ENCODE data around the gene HEPHL1.

The HEPHL1 gene

GRCh38 chr11:94002226-94002625 is 18.9 kb upstream of the HEPHL1 start:
- no peak for DNase-seq (ENCODE audit: low spot score in 2 of 2)
- Mint-ChIP-seq H3K36me3 (no peaks in the 10 kb centered on the region), H3K4me1 (no peaks in the 10 kb centered on the region), H3K4me3 (no peak overlapping the region), H3K27me3 (peaks cover 2% of the 10 kb centered on the region), H3K27ac (no peak overlapping the region), H3K9me3 (peaks cover 4% of the 10 kb centered on the region)
- ATAC-seq (ENCODE audit: low read depth) = no peak

DNA sequence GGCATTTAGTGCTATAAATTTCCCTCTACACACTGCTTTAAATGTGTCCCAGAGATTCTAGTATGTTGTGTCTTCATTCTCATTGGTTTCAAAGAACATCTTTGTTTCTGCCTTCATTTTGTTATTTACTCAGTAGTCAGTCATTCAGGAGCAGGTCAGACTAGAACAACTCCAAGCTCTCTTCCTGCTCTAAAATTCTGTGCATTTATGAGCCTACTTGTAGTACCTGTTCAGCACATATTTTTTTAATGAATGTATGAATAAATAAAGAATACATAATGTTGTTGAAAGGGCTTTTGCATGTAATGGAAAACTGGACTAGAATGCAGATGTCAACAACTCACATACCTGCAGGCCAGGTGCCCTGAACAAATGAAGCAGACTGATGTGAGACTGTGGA is 13.7 kb upstream of the HEPHL1 start:
- ATAC-seq (ENCODE audit: low read depth) = no peak
- no peak for DNase-seq (ENCODE audit: low spot score in 2 of 2)
- Mint-ChIP-seq H3K36me3 (peaks cover 2% of the 10 kb centered on the region), H3K27me3 (peaks cover 6% of the 10 kb centered on the region), H3K27ac (no peak overlapping the region), H3K4me3 (no peak overlapping the region), H3K9me3 (peaks cover 2% of the 10 kb centered on the region), H3K4me1 (no peaks in the 10 kb centered on the region)

GRCh38 chr11:94007906-94008305 is 13.2 kb upstream of the HEPHL1 start:
- H3K27ac Mint-ChIP-seq = no peak overlapping the region
- H3K27me3 Mint-ChIP-seq = peaks cover 6% of the 10 kb centered on the region
- H3K9me3 Mint-ChIP-seq = peaks cover 2% of the 10 kb centered on the region
- H3K4me1 Mint-ChIP-seq = no peaks in the 10 kb centered on the region
- no peak for DNase-seq (ENCODE audit: low spot score in 2 of 2)
- peaks cover 2% of the 10 kb centered on the region for H3K36me3 Mint-ChIP-seq
- no peak overlapping the region for H3K4me3 Mint-ChIP-seq
- ATAC-seq (ENCODE audit: low read depth) = no peak

- Mint-ChIP-seq H3K4me3 (no peak overlapping the region), H3K4me1 (no peaks in the 10 kb centered on the region), H3K27me3 (peaks cover 6% of the 10 kb centered on the region), H3K27ac (no peak overlapping the region), H3K9me3 (peaks cover 4% of the 10 kb centered on the region), H3K36me3 (peaks cover 2% of the 10 kb centered on the region)
- ATAC-seq (ENCODE audit: low read depth) = no peak
- no peak for DNase-seq (ENCODE audit: low spot score in 2 of 2)
Observed at GRCh38 chr11:94010136-94010535, 11.0 kb upstream of the HEPHL1 start.

DNA sequence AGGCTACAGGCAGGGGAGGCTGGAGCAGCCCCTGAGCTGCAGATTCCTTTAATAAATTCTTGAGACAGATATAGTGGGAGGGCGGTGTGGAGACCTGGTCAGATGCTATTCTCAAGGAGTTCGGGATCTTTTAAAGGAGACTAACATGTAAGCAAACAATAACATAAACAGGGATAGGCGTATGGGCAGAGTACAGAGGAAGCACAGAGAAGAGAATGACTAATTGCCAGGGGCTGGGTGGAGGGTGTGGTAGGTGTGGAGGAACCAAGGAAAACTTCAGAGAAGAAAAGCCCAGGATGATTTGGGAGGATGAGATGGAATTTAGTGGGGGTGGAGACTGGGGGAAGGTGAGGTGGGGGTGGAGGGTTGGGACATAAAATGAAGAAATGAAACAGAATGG is 9.7 kb upstream of the HEPHL1 start:
- ATAC-seq (ENCODE audit: low read depth) = no peak
- H3K4me1 Mint-ChIP-seq = no peaks in the 10 kb centered on the region
- no peak for DNase-seq (ENCODE audit: low spot score in 2 of 2)

GRCh38 chr11:94017446-94017845 is 3.7 kb upstream of the HEPHL1 start:
- H3K4me1 Mint-ChIP-seq = no peaks in the 10 kb centered on the region
- ATAC-seq (ENCODE audit: low read depth) (no peak), DNase-seq (ENCODE audit: low spot score in 2 of 2) (no peak)
- no peak overlapping the region for H3K27ac Mint-ChIP-seq
- peaks cover 3% of the 10 kb centered on the region for H3K9me3 Mint-ChIP-seq
- peaks cover 4% of the 10 kb centered on the region for H3K27me3 Mint-ChIP-seq
- H3K36me3 Mint-ChIP-seq = no peaks in the 10 kb centered on the region
- H3K4me3 Mint-ChIP-seq = no peak overlapping the region

More for the DNA sequence above, 9.7 kb upstream of the HEPHL1 start:
- Mint-ChIP-seq H3K4me3 (no peak overlapping the region), H3K36me3 (peaks cover 2% of the 10 kb centered on the region), H3K9me3 (peaks cover 4% of the 10 kb centered on the region), H3K27me3 (peaks cover 6% of the 10 kb centered on the region), H3K27ac (no peak overlapping the region)

DNA sequence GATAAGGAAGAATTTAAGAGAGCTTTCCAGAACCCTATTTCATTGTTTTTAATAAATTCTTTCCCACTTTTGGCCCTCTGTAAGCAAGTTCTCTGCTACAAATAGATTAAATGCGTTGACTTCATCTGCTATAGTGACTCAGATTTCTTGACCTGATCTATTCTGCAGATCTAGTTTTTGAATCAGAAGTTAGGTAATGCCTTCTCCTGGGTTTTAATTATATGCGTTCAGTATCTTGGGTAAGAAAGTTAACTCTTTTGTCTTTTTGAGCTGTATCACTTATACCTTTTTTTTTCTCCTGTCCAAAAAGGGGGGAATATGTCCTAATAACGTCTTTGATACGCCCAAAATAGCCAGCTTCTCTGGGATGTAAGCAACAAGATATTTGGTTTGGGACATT is 2.4 kb upstream of the HEPHL1 start:
- Mint-ChIP-seq H3K36me3 (no peaks in the 10 kb centered on the region), H3K9me3 (no peaks in the 10 kb centered on the region), H3K27ac (no peak overlapping the region), H3K27me3 (peaks cover 4% of the 10 kb centered on the region), H3K4me3 (no peak overlapping the region), H3K4me1 (no peaks in the 10 kb centered on the region)
- no peak for DNase-seq (ENCODE audit: low spot score in 2 of 2)
- no peak for ATAC-seq (ENCODE audit: low read depth)

DNA sequence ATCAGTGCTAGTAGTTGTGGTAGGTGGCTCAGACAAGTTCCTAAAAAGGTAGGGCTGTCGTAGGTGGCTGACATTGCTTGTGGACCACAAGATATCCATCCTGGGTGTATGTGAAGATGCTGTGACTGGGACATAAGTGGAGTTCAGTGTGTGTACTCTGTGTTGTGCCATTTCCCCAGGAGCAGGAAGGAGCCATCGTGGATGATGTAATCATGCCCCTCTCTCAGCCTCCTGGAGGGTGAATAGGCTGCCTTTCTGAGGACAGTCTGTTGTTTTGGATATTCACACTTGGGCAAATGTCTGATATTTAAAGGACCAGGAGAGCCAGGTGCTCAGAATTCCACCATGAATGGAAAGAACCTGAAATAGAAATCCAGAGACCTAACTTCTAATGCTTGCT is 2.7 kb downstream of the HEPHL1 start:
- Mint-ChIP-seq H3K4me3 (no peak overlapping the region), H3K4me1 (no peaks in the 10 kb centered on the region), H3K27ac (no peak overlapping the region), H3K9me3 (peaks cover 4% of the 10 kb centered on the region), H3K27me3 (peaks cover 4% of the 10 kb centered on the region), H3K36me3 (no peaks in the 10 kb centered on the region)
- ATAC-seq (ENCODE audit: low read depth) = no peak
- no peak for DNase-seq (ENCODE audit: low spot score in 2 of 2)

GRCh38 chr11:94024547-94024946 is 3.4 kb downstream of the HEPHL1 start:
- no peak for ATAC-seq (ENCODE audit: low read depth)
- Mint-ChIP-seq H3K27ac (no peak overlapping the region), H3K9me3 (peaks cover 4% of the 10 kb centered on the region), H3K4me3 (no peak overlapping the region), H3K36me3 (no peaks in the 10 kb centered on the region), H3K4me1 (no peaks in the 10 kb centered on the region), H3K27me3 (peaks cover 3% of the 10 kb centered on the region)
- DNase-seq (ENCODE audit: low spot score in 2 of 2) = no peak

DNA sequence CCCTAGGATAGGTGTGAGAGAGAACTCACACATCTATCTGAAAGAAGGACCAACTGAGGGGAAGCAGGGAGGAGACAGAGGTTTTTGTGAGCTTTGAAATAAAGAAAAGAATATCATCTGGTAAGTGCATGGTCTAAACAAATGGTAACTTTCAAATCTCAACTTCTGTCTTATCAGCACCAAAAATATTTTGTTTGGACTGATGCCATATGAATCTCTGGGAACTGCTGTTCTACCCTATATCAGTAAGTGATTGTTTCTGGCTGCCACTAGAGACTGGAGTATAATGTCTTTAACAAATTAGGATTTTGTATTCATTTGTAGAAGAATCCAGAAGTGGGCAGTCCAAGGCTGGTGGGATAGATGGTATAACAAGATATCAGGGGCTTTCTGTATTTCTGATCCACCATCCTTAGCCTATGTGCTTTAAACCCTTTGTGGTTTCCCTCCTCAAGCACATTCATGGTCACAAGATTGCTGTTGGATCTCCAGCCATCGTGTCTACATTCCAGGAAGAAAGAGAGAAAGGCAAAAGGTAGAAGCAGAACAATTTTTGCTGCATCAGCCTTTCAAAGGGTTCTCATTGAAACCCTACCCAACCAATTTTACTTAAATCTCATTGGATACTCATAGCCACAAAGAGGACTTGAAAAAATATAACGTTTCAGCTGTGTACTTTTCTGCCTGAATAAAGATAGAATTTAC is 4.7 kb downstream of the HEPHL1 start:
- H3K9me3 Mint-ChIP-seq = peaks cover 7% of the 10 kb centered on the region
- DNase-seq (ENCODE audit: low spot score in 2 of 2) = no peak
- no peak for ATAC-seq (ENCODE audit: low read depth)
- no peaks in the 10 kb centered on the region for H3K36me3 Mint-ChIP-seq
- H3K4me3 Mint-ChIP-seq = no peak overlapping the region
- H3K27me3 Mint-ChIP-seq = no peaks in the 10 kb centered on the region
- H3K4me1 Mint-ChIP-seq = no peaks in the 10 kb centered on the region
- no peak overlapping the region for H3K27ac Mint-ChIP-seq

DNA sequence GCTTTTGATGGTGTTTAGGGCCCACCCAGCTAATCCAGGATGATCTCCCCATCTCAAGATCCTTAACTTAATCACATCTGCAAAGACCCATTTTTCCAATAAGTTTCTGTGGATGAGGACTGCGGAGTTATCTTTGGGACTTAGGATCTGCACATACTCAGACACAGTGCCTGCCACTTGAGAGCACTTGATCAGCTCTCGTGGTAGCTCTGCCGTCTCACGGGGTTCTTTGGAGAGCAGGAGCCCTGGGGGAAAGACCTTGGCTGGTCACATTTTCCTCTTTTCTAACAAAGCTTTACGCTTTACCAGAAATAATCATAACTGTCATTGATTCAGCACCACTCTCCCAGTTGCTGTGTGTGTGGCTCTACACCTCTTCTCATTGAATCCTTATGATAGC is 6.1 kb downstream of the HEPHL1 start:
- H3K9me3 Mint-ChIP-seq = peaks cover 7% of the 10 kb centered on the region
- H3K36me3 Mint-ChIP-seq = no peaks in the 10 kb centered on the region
- H3K4me3 Mint-ChIP-seq = no peak overlapping the region
- no peaks in the 10 kb centered on the region for H3K27me3 Mint-ChIP-seq
- no peaks in the 10 kb centered on the region for H3K4me1 Mint-ChIP-seq
- H3K27ac Mint-ChIP-seq = no peak overlapping the region
- DNase-seq (ENCODE audit: low spot score in 2 of 2) (no peak), ATAC-seq (ENCODE audit: low read depth) (no peak)

DNA sequence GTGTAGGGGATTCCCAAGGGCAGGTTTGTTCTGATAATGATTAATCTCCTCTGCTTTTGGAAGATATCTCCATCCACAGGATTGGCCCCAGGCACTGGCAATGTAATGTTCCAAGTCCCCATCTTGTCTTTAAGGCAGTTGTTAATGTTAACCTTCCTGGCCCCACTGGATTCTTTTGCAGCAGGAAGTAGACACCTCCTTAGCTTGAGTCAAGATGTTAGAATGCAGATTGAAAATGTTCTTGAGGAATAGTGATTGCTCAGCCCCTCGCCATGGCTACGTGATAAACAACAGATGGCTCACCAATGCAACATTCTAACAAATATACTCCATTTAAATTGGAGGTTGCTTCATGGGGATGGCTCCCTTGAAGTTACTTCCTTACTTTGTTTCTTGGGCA is 7.3 kb downstream of the HEPHL1 start:
- Mint-ChIP-seq H3K4me1 (no peaks in the 10 kb centered on the region), H3K27me3 (no peaks in the 10 kb centered on the region), H3K9me3 (peaks cover 7% of the 10 kb centered on the region), H3K27ac (no peak overlapping the region), H3K36me3 (no peaks in the 10 kb centered on the region), H3K4me3 (no peak overlapping the region)
- ATAC-seq (ENCODE audit: low read depth) (no peak), DNase-seq (ENCODE audit: low spot score in 2 of 2) (no peak)

- ATAC-seq (ENCODE audit: low read depth) (no peak), DNase-seq (ENCODE audit: low spot score in 2 of 2) (no peak)
- no peaks in the 10 kb centered on the region for H3K36me3 Mint-ChIP-seq
- H3K27ac Mint-ChIP-seq = no peak overlapping the region
- H3K4me1 Mint-ChIP-seq = no peaks in the 10 kb centered on the region
- peaks cover 2% of the 10 kb centered on the region for H3K27me3 Mint-ChIP-seq
- H3K9me3 Mint-ChIP-seq = peaks cover 7% of the 10 kb centered on the region
- H3K4me3 Mint-ChIP-seq = no peak overlapping the region
Observed at GRCh38 chr11:94030059-94030458, 8.9 kb downstream of the HEPHL1 start.

DNA sequence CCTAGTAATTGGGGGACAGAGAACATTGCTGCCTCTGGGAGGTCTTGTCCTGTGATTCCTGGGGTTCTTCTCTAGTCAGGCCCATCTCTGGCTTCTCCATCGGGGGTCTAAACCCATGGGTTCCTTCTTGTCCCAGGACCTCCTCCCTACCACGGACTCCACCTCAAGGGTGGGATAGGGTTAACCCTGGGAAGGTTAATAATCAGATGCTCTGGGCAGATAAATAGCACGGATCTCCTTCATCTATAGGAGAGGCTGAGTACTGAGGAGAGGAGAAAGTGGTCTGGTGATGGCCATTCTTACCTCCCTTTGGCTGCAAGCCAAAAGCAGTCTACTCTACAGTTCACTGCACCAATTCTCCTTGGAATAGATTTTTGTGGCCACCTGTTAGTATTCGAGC is 10.5 kb downstream of the HEPHL1 start:
- Mint-ChIP-seq H3K4me3 (no peak overlapping the region), H3K36me3 (no peaks in the 10 kb centered on the region), H3K4me1 (no peaks in the 10 kb centered on the region), H3K27me3 (peaks cover 2% of the 10 kb centered on the region), H3K9me3 (peaks cover 11% of the 10 kb centered on the region), H3K27ac (no peak overlapping the region)
- DNase-seq (ENCODE audit: low spot score in 2 of 2) = no peak
- ATAC-seq (ENCODE audit: low read depth) = no peak

DNA sequence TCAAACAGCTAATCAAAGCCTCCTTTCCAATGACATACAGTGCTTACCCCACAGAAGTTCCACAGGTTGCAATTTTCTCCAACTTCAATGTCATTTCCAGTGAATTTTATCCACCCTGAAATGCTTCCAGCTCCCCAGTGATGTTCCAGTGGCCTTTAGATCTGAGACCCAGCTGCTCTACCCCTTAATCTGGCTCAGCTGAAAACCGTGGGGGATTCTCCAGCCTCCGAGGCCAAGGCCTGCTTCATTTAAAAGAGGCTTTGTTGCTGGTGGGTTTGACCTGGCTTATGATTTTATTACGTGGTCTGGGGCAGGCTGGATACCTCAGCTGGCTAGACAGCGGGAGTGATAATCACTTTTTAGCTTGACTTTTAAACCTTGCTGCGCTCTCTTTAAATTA is 10.9 kb downstream of the HEPHL1 start:
- Mint-ChIP-seq H3K9me3 (peaks cover 8% of the 10 kb centered on the region), H3K36me3 (no peaks in the 10 kb centered on the region), H3K4me1 (no peaks in the 10 kb centered on the region), H3K27ac (no peak overlapping the region), H3K27me3 (peaks cover 2% of the 10 kb centered on the region), H3K4me3 (no peak overlapping the region)
- DNase-seq (ENCODE audit: low spot score in 2 of 2) (no peak), ATAC-seq (ENCODE audit: low read depth) (no peak)
